Fibroblast of skin of left quadriceps (primary cell): Measurements from ENCODE around the gene PTPRN2.
"Not testable (repeated sequence)": the region's sequence is repeated elsewhere in the genome, so short reads cannot be mapped to it uniquely, and the experiment has no call there.

Experiments used
- DNase-seq, 2 experiments: peaks; one replicate each; pipeline ENCODE4 v3.0.0-alpha.2; 2013; ENCODE audit warnings: low read depth in 2 of 2

The PTPRN2 gene

GRCh38 chr7:158175779-158176178, 411.8 kb downstream of the PTPRN2 start:
- DNase-seq: no peak

GRCh38 chr7:158174947-158175346, 412.7 kb downstream of the PTPRN2 start:
- DNase-seq: no peak

GRCh38 chr7:158167373-158167772, 420.2 kb downstream of the PTPRN2 start:
- no peak for DNase-seq

GRCh38 chr7:158166386-158167340, 421.0 kb downstream of the PTPRN2 start:
- no peak for DNase-seq

GRCh38 chr7:158165711-158166110, 421.9 kb downstream of the PTPRN2 start:
- no peak for DNase-seq

GRCh38 chr7:158164101-158165095, 423.2 kb downstream of the PTPRN2 start:
- no peak for DNase-seq

GRCh38 chr7:158161194-158161593, 426.4 kb downstream of the PTPRN2 start:
- no peak for DNase-seq

- DNase-seq: no peak
Observed at GRCh38 chr7:158160199-158160598, 427.4 kb downstream of the PTPRN2 start.

GRCh38 chr7:158157460-158157859, 430.2 kb downstream of the PTPRN2 start:
- no peak for DNase-seq

GRCh38 chr7:158151273-158151672, 436.4 kb downstream of the PTPRN2 start:
- not testable (repeated sequence) for DNase-seq

GRCh38 chr7:158150234-158150633, 437.4 kb downstream of the PTPRN2 start:
- no peak for DNase-seq

- DNase-seq: not testable (repeated sequence)
Observed at GRCh38 chr7:158147431-158147830, 440.2 kb downstream of the PTPRN2 start.

- no peak for DNase-seq
Observed at GRCh38 chr7:158145370-158145769, 442.3 kb downstream of the PTPRN2 start.

- no peak for DNase-seq
Observed at GRCh38 chr7:158143196-158144120, 444.2 kb downstream of the PTPRN2 start.

- no peak for DNase-seq
Observed at GRCh38 chr7:158142657-158143056, 445.0 kb downstream of the PTPRN2 start.

GRCh38 chr7:158141806-158142518, 445.7 kb downstream of the PTPRN2 start:
- no peak for DNase-seq

- DNase-seq: no peak
Observed at GRCh38 chr7:158141221-158141582, 446.4 kb downstream of the PTPRN2 start.

GRCh38 chr7:158140538-158141220, 446.9 kb downstream of the PTPRN2 start:
- no peak for DNase-seq

GRCh38 chr7:158139499-158139898, 448.1 kb downstream of the PTPRN2 start:
- DNase-seq: no peak

- no peak for DNase-seq
Observed at GRCh38 chr7:158138329-158138597, 449.4 kb downstream of the PTPRN2 start.
